Glutamatergic neuron (in vitro differentiated cells): Measurements from ENCODE around the gene PCED1B. TPM values are rescaled to one million over a fixed set of nuclear protein-coding genes. Genes with fewer than 3 reads are reported as not detected.

Experiments used
- DNase-seq: peaks from one replicate; pipeline ENCODE4 v3.0.0; 2022
- H3K27ac Mint-ChIP-seq: one replicate; pipeline ENCODE4 v1.8.0; 2020; ENCODE audit warnings: mild to moderate bottlenecking, mixed read lengths, inconsistent platforms; ENCODE audit not compliant: unreplicated experiment
- H3K27me3 Mint-ChIP-seq: one replicate; pipeline ENCODE4 v1.8.0; 2020; ENCODE audit warnings: mild to moderate bottlenecking, moderate library complexity, mixed read lengths, inconsistent platforms; ENCODE audit not compliant: unreplicated experiment
- H3K36me3 Mint-ChIP-seq: one replicate; pipeline ENCODE4 v1.8.0; 2020; ENCODE audit warnings: mild to moderate bottlenecking, mixed read lengths, inconsistent platforms; ENCODE audit not compliant: unreplicated experiment
- H3K4me1 Mint-ChIP-seq: one replicate; pipeline ENCODE4 v1.8.0; 2020; ENCODE audit warnings: mild to moderate bottlenecking, low read depth, mixed read lengths, inconsistent platforms; ENCODE audit not compliant: unreplicated experiment
- H3K4me3 Mint-ChIP-seq: one replicate; pipeline ENCODE4 v1.8.0; 2020; ENCODE audit warnings: mild to moderate bottlenecking, mixed read lengths, inconsistent platforms; ENCODE audit not compliant: unreplicated experiment
- H3K9me3 Mint-ChIP-seq: one replicate; pipeline ENCODE4 v1.8.0; 2020; ENCODE audit warnings: mild to moderate bottlenecking, moderate library complexity, mixed read lengths, inconsistent platforms; ENCODE audit not compliant: unreplicated experiment
- CTCF ChIP-seq: fragments of 200-600 bp; sonication (generic); IDR thresholded peaks from one replicate; pipeline ENCODE4 v1.5.0; 2021; ENCODE audit not compliant: partially characterized antibody, unreplicated experiment
- total RNA-seq: library from RNA; stranded (reverse); fragmentation: NEBNext Ultra II Directional; extraction: Animal tissue kit (Norgen Biotek cat#: 25700); gene quantifications from one replicate; pipeline ENCODE4 v1.2.1, GENCODE V29; 2021; ENCODE audit not compliant: unreplicated experiment

The PCED1B gene
- total RNA-seq, 1 donor from 2014 or later = 0.27 TPM

GRCh38 chr12:47082796-47083621, 3.6 kb downstream of the PCED1B start:
- no peak overlapping the region for H3K4me3 Mint-ChIP-seq
- H3K9me3 Mint-ChIP-seq = no peaks in the 10 kb centered on the region
- peaks cover 8% of the 10 kb centered on the region for H3K27me3 Mint-ChIP-seq
- H3K36me3 Mint-ChIP-seq = no peaks in the 10 kb centered on the region
- H3K4me1 Mint-ChIP-seq = peaks cover 4% of the 10 kb centered on the region
- TF ChIP-seq CTCF = no peak
- no peak overlapping the region for H3K27ac Mint-ChIP-seq
- no peak for DNase-seq

GRCh38 chr12:47084172-47084571, 4.8 kb downstream of the PCED1B start:
- Mint-ChIP-seq H3K4me3 (no peak overlapping the region), H3K36me3 (no peaks in the 10 kb centered on the region), H3K27me3 (peaks cover 5% of the 10 kb centered on the region), H3K4me1 (peaks cover 5% of the 10 kb centered on the region), H3K27ac (no peak overlapping the region), H3K9me3 (no peaks in the 10 kb centered on the region)
- DNase-seq = no peak
- TF ChIP-seq CTCF = no peak

- Mint-ChIP-seq H3K9me3 (no peaks in the 10 kb centered on the region), H3K4me1 (peaks cover 4% of the 10 kb centered on the region), H3K4me3 (no peak overlapping the region), H3K27ac (no peak overlapping the region), H3K36me3 (no peaks in the 10 kb centered on the region), H3K27me3 (no peaks in the 10 kb centered on the region)
- no peak for TF ChIP-seq CTCF
- no peak for DNase-seq
These were observed 6.4 kb downstream of the PCED1B start for GRCh38 chr12:47085815-47086252.

GRCh38 chr12:47087088-47087688, 7.8 kb downstream of the PCED1B start:
- Mint-ChIP-seq H3K27ac (no peak overlapping the region), H3K4me1 (peaks cover 4% of the 10 kb centered on the region), H3K4me3 (no peak overlapping the region), H3K9me3 (no peaks in the 10 kb centered on the region), H3K36me3 (no peaks in the 10 kb centered on the region), H3K27me3 (no peaks in the 10 kb centered on the region)
- no peak for TF ChIP-seq CTCF
- DNase-seq = no peak
